Melanocyte of skin (primary cell): ENCODE results near the gene POTEH. TPM values are rescaled to one million over a fixed set of nuclear protein-coding genes. Genes with fewer than 3 reads are reported as not detected.

Source experiments
- small RNA-seq, 2 donors: library from RNA; depleted of rRNA; stranded (forward); fragments of <200 nt; gene quantifications; one replicate each; pipeline ENCODE3, GENCODE V24; 2012
- total RNA-seq, 2 donors: library from RNA; depleted of rRNA; stranded (reverse); fragments of >200 nt; gene quantifications; 2 replicates each; pipeline ENCODE4 v1.2.3, GENCODE V29; 2012

Gene POTEH
- total RNA-seq = not detected

GRCh38 chr22:15689749-15690125 lies at the start of gene POTEH:
POTEH (plus strand) TSS chr22:15690026; CDS start chr22:15690078, 52 bp downstream.

Small RNAs within 50 kb of the gene (small RNA-seq; reads per million reads assigned to genes)
- 0 reads per million in 2 donors for gene RNU6-816P

Other genes with a start within 250 kb of the POTEH start
- not detected for gene OR11H1, start 161.8 kb upstream of the POTEH start, total RNA-seq